K562 (cell line): ENCODE results near the gene RBKS. TPM values are rescaled to one million over a fixed set of nuclear protein-coding genes. Genes with fewer than 3 reads are reported as not detected.

ENCODE experiments used
- CREM ChIP-seq: IDR thresholded peaks from 2 replicates; pipeline ENCODE4 v1.6.1; 2014; ENCODE audit warnings: antibody characterized with exemption, low read depth
- CTBP1 ChIP-seq: fragments of 450-650 bp; IDR thresholded peaks from 2 replicates; pipeline ENCODE4 v1.6.1; 2016; ENCODE audit warnings: borderline replicate concordance
- CXXC5 ChIP-seq: fragments of 250-450 bp; sonication (Bioruptor Pico); IDR thresholded peaks from 2 replicates; pipeline ENCODE4 v1.8.0; 2022; ENCODE audit warnings: inconsistent platforms, mild to moderate bottlenecking, moderate library complexity
- HDAC2 ChIP-seq: fragments of 450-650 bp; IDR thresholded peaks from 2 replicates; pipeline ENCODE4 v1.6.1; 2016; ENCODE audit warnings: mild to moderate bottlenecking
- HOMEZ ChIP-seq: fragments of 250-450 bp; sonication (Bioruptor Pico); IDR thresholded peaks from 2 replicates; pipeline ENCODE4 v1.4.0; 2020; ENCODE audit warnings: mild to moderate bottlenecking, moderate library complexity
- KLF16 ChIP-seq: IDR thresholded peaks from 2 replicates; pipeline ENCODE4 v1.6.1; 2016; ENCODE audit warnings: antibody characterized with exemption
- MBD2 ChIP-seq: sonication (generic); IDR thresholded peaks from 2 replicates; pipeline ENCODE4 v1.6.1; 2016; ENCODE audit warnings: low read depth, borderline replicate concordance
- MECOM ChIP-seq: fragments of 250-450 bp; sonication (Bioruptor Pico); IDR thresholded peaks from 2 replicates; pipeline ENCODE4 v1.8.0; 2022; ENCODE audit warnings: inconsistent platforms
- NCOA6 ChIP-seq: fragments of 450-650 bp; IDR thresholded peaks from 2 replicates; pipeline ENCODE4 v1.6.1; 2017; ENCODE audit warnings: mild to moderate bottlenecking
- NFIX ChIP-seq: fragments of 250-450 bp; sonication (Bioruptor Pico); IDR thresholded peaks from 2 replicates; pipeline ENCODE4 v1.4.0; 2020; ENCODE audit warnings: low read depth, mild to moderate bottlenecking, moderate library complexity
- RBBP5 ChIP-seq: fragments of 200-600 bp; sonication (generic); IDR thresholded peaks from 2 replicates; pipeline ENCODE4 v1.6.1; 2012; ENCODE audit warnings: borderline replicate concordance, mild to moderate bottlenecking, low read length, control low read depth, inconsistent platforms; ENCODE audit not compliant: insufficient read depth, poor library complexity, severe bottlenecking
- SMARCA4 ChIP-seq: fragments of 450-650 bp; IDR thresholded peaks from 2 replicates; pipeline ENCODE4 v1.6.1; 2016
- SMARCE1 ChIP-seq: fragments of 450-650 bp; IDR thresholded peaks from 2 replicates; pipeline ENCODE4 v1.7.1; 2016; ENCODE audit warnings: mild to moderate bottlenecking
- TAF1 ChIP-seq: IDR thresholded peaks from 2 replicates; pipeline ENCODE4 v1.6.1; 2011; ENCODE audit warnings: mild to moderate bottlenecking, low read length, moderate library complexity; ENCODE audit not compliant: insufficient read depth, control insufficient read depth, severe bottlenecking; ENCODE audit errors: extremely low read depth
- ZNF512 ChIP-seq: IDR thresholded peaks from 2 replicates; pipeline ENCODE4 v1.6.1; 2016; ENCODE audit warnings: missing genetic modification characterization, missing compliant biosample characterization
- polyA plus RNA-seq, 8 experiments: library from polyadenylated mRNA; depleted of rRNA in 4 of 8; stranded (reverse) in 5 of 8; unstranded in 3 of 8; fragments of >200 nt; fragmentation: Nextera tagmentation in 2 of 8; fragmentation: Illumina TruSeq in 1 of 8; extraction: Ambion mirVana in 2 of 8; extraction: Trizol in 1 of 8; gene quantifications; 2 replicates each; pipeline versions ENCODE4 v1.2.1 to v1.2.3, GENCODE V29; 2011 to 2014; ENCODE audit warnings: inconsistent platforms in 1 of 8, missing spikeins in 1 of 8
- total RNA-seq, 7 experiments: library from RNA; depleted of rRNA in 6 of 7; stranded (reverse); fragments of >200 nt in 6 of 7; fragmentation: Illumina TruSeq in 2 of 7; extraction: Trizol in 2 of 7; gene quantifications; 2 replicates each; pipeline versions ENCODE4 v1.2.1 to v1.2.3, GENCODE V29; 2011 to 2021; ENCODE audit warnings: low replicate concordance in 1 of 7

The RBKS gene
- total and polyA plus RNA-seq, 9 of the 15 experiments (the other 6 are each of a cell fraction or from before 2014, with no cell fraction given): 0.06 to 0.39 (median 0.19) TPM

- TF ChIP-seq SMARCA4: peak; percentile 55; the same call in 1 of the 2 replicates
- no peak for TF ChIP-seq NFIX (CRISPR knock-in tag)
- TF ChIP-seq ZNF512 (tag): no peak
- peak; percentile 33; the same call in 1 of the 2 replicates for TF ChIP-seq CREM
- TF ChIP-seq CXXC5 (CRISPR knock-in tag): 0 out of 2 replicates have a peak, but pooled peaks have one; percentile 35
- peak; percentile 54; the same call in 1 of the 2 replicates for TF ChIP-seq SMARCE1
- TF ChIP-seq MBD2: 0 out of 2 replicates have a peak, but pooled peaks have one; percentile 25
- no peak for TF ChIP-seq TAF1
- TF ChIP-seq NCOA6: no peak
- no peak for TF ChIP-seq HOMEZ (CRISPR knock-in tag)
- TF ChIP-seq KLF16: 0 out of 2 replicates have a peak, but pooled peaks have one; percentile 10
- peak; percentile 58; the same call in 1 of the 2 replicates for TF ChIP-seq CTBP1
- no peak for TF ChIP-seq MECOM (CRISPR knock-in tag)
- TF ChIP-seq HDAC2: no peak
- TF ChIP-seq RBBP5: peak; percentile 49
Measured at GRCh38 chr2:27752551-27753237, 137.5 kb downstream of the RBKS start (continued).
